Mucosa of gallbladder (tissue), 1 donor: Measurements from ENCODE around the gene MRFAP1L1. TPM values are rescaled to one million over a fixed set of nuclear protein-coding genes. Genes with fewer than 3 reads are reported as not detected.
"Not testable (repeated sequence)": the region's sequence is repeated elsewhere in the genome, so short reads cannot be mapped to it uniquely, and the experiment has no call there.

Experiments
- DNase-seq: peaks from one replicate; pipeline ENCODE4 v3.0.0-alpha.2; 2020; ENCODE audit warnings: low spot score
- total RNA-seq: library from RNA; stranded (reverse); gene quantifications from one replicate; pipeline ENCODE4 v1.2.1, GENCODE V29; 2021
- donor health status: DM: no; HTN: no; CAD: no.

MRFAP1L1 gene
- total RNA-seq, 1 donor from 2014 or later: 51.2 TPM

- peak; percentile 57 for DNase-seq
These were observed 20.7 kb downstream of the MRFAP1L1 start for GRCh38 chr4:6688879-6689505.

GRCh38 chr4:6687947-6688878 lies 21.5 kb downstream of the MRFAP1L1 start:
- peak; percentile 37 for DNase-seq

- no peak for DNase-seq
These were observed 23.4 kb downstream of the MRFAP1L1 start for GRCh38 chr4:6686104-6686787.

- no peak for DNase-seq
These were observed 25.0 kb downstream of the MRFAP1L1 start for GRCh38 chr4:6684656-6685055.

GRCh38 chr4:6682862-6683590 lies 26.6 kb downstream of the MRFAP1L1 start:
- DNase-seq: no peak

- DNase-seq: no peak
These were observed 28.5 kb downstream of the MRFAP1L1 start for GRCh38 chr4:6681191-6681590.

GRCh38 chr4:6680372-6681034 lies 29.2 kb downstream of the MRFAP1L1 start:
- DNase-seq: no peak

- DNase-seq: no peak
These were observed 32.7 kb downstream of the MRFAP1L1 start for GRCh38 chr4:6676722-6677558.

- DNase-seq: peak; percentile 52
These were observed 35.0 kb downstream of the MRFAP1L1 start for GRCh38 chr4:6674500-6675149.

GRCh38 chr4:6673660-6674499 lies 35.8 kb downstream of the MRFAP1L1 start:
- peak; percentile 95 for DNase-seq

GRCh38 chr4:6673191-6673659 lies 36.4 kb downstream of the MRFAP1L1 start:
- DNase-seq: peak; percentile 27

- not testable (repeated sequence) for DNase-seq
These were observed 37.0 kb downstream of the MRFAP1L1 start for GRCh38 chr4:6672541-6673190.

GRCh38 chr4:6672131-6672530 lies 37.5 kb downstream of the MRFAP1L1 start:
- DNase-seq: no peak

GRCh38 chr4:6671648-6672047 lies 38.0 kb downstream of the MRFAP1L1 start:
- DNase-seq: no peak

- no peak for DNase-seq
These were observed 41.3 kb downstream of the MRFAP1L1 start for GRCh38 chr4:6668391-6668790.

GRCh38 chr4:6665320-6665654 lies 44.4 kb downstream of the MRFAP1L1 start:
- no peak for DNase-seq

- no peak for DNase-seq
These were observed 45.9 kb downstream of the MRFAP1L1 start for GRCh38 chr4:6663596-6664393.
